Measurements from ENCODE around the gene SCN1B. TPM values are rescaled to one million over a fixed set of nuclear protein-coding genes. Genes with fewer than 3 reads are reported as not detected.
"Not testable (repeated sequence)": the region's sequence is repeated elsewhere in the genome, so short reads cannot be mapped to it uniquely, and the experiment has no call there.

Gene SCN1B
- total RNA-seq, 4 donors from 2014 or later, result 12.8 to 26.7 (median 13.4) TPM

DNA sequence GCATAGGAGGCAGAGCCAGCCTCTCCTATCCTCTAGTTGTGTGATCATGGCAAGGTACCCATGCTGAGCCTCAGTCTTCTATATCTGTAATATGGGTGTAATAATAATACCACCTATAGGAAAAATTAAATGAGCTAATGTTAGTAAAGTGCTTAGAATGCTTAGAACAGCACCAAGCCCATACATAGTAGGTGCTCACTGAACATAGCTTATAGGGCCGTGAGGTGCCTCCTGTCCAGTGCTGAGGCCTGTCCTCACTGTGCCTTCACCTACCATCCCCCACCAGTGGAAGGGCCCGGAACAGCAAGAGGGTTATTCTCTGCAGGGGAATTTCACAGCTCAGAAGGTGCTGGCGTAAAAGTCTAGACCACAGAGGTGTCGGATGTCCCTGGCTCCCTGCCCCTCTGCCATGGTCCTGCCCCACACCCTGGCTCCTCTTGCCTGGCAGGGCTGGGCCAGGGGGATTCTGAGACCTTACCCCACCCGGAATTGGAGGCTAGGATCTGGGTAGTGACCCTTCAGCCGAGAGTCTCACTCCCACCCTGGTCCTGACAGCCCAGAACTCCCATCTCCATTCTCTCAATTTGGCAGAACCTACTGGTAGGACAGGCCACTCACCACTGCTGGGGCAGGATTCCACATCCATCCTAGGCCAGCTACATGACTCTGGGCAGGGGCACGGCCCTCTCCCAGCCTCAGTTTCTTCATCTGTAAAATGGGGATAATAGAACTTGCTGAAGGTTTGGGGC lies 2.2 kb upstream of the SCN1B start:
- H3K27me3 ChIP-seq, result no peaks in the 10 kb centered on the region
- TF ChIP-seq, protein P1, sequence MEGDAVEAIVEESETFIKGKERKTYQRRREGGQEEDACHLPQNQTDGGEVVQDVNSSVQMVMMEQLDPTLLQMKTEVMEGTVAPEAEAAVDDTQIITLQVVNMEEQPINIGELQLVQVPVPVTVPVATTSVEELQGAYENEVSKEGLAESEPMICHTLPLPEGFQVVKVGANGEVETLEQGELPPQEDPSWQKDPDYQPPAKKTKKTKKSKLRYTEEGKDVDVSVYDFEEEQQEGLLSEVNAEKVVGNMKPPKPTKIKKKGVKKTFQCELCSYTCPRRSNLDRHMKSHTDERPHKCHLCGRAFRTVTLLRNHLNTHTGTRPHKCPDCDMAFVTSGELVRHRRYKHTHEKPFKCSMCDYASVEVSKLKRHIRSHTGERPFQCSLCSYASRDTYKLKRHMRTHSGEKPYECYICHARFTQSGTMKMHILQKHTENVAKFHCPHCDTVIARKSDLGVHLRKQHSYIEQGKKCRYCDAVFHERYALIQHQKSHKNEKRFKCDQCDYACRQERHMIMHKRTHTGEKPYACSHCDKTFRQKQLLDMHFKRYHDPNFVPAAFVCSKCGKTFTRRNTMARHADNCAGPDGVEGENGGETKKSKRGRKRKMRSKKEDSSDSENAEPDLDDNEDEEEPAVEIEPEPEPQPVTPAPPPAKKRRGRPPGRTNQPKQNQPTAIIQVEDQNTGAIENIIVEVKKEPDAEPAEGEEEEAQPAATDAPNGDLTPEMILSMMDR (IDR thresholded peaks at IDR 0.05), result no peak
- TF ChIP-seq POLR2A (IDR thresholded peaks at IDR 0.05) (no peak), EP300 (IDR thresholded peaks at IDR 0.05) (no peak)
- H3K4me1 ChIP-seq, result peaks cover 0 to 25% (median 6%) of the 10 kb centered on the region in 4 donors
- no peak overlapping the region for H3K4me3 ChIP-seq
- H3K36me3 ChIP-seq, result peaks cover 3 to 55% (median 7%) of the 10 kb centered on the region in 3 donors
- no peak overlapping the region for H3K27ac ChIP-seq
- DNase-seq (ENCODE audit: low spot score in 2 of 2), result no peak
- H3K9me3 ChIP-seq, result no peaks in the 10 kb centered on the region
- WGBS, 2 donors, result 73 to 76% methylated on average over 7 of the region's 7 CpGs

GRCh38 chr19:35028600-35028885 lies 1.7 kb upstream of the SCN1B start:
- H3K36me3 ChIP-seq, result peaks cover 3 to 55% (median 8%) of the 10 kb centered on the region in 3 donors
- H3K9me3 ChIP-seq; H3K27me3 ChIP-seq; H3K27ac ChIP-seq; H3K4me3 ChIP-seq; DNase-seq (ENCODE audit: low spot score in 2 of 2): not testable (repeated sequence)
- peaks cover 0 to 25% (median 6%) of the 10 kb centered on the region in 4 donors for H3K4me1 ChIP-seq
- WGBS, 2 donors, result 90% methylated on average over 3 of the region's 3 CpGs

DNA sequence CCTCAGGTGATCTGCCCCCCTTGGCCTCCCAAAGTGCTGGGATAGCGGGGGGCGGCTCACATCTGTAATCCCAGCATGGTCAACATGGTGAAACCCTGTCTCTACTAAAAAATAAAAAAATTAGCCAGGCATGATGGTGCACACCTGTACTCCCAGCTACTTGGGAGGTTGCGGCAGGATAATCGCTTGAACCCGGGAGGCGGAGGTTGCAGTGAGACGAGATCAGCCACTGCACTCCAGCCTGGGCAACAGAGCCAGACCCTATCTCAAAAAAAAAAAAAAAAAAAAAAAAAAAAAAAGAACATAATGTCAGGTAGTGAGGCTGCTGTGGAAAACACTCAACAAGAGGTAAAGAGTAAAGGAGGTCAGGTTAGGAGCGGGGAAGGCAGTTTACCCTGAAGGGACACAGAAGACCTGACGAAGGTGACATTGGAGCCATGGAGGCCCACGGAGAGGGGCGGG lies 964 bp upstream of the SCN1B start:
- H3K4me1 ChIP-seq, result peaks cover 0 to 25% (median 6%) of the 10 kb centered on the region in 4 donors
- H3K36me3 ChIP-seq, result peaks cover 3 to 55% (median 8%) of the 10 kb centered on the region in 3 donors
- H3K27me3 ChIP-seq; DNase-seq (ENCODE audit: low spot score in 2 of 2); H3K9me3 ChIP-seq; H3K4me3 ChIP-seq: not testable (repeated sequence)
- peak overlapping the region in 1 of 4 donors; percentile 66 for H3K27ac ChIP-seq
- WGBS, 2 donors, result 79 to 82% methylated on average over 11 of the region's 11 CpGs

DNA sequence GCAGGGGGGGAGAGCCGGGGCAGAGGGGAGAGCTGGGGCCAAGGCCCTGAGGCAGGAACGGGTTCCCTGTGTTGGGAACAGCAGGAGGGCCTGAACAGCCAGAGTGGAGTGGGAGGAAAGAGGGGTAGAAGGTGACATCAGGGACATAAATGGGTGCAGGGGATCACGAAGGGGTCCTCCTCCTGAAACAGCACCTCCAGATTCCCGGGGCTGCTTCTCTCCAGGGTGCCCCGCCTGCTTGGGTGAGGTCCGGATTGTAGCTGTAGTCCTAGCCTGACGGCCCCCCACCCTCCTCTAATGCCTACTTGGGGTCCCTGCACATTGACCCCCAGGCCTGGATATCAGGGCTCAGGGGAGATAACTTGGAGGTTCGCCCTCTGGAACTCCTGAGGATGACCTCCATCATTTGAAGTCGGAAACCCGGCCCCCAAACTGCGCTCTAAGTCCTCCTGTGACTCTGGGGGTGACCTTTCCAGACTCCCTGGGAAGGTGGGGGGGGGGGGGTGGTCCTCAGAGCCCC lies 473 bp upstream of the SCN1B start:
- no peak for TF ChIP-seq POLR2A (IDR thresholded peaks at IDR 0.05)
- TF ChIP-seq, protein P1 (IDR thresholded peaks at IDR 0.05), result no peak
- TF ChIP-seq EP300 (IDR thresholded peaks at IDR 0.05), result no peak
- 22 to 26% methylated on average over 11 of the region's 11 CpGs for WGBS, 2 donors
- DNase-seq (ENCODE audit: low spot score in 2 of 2), result no peak
- H3K9me3 ChIP-seq, result no peaks in the 10 kb centered on the region
- peaks cover 3 to 55% (median 7%) of the 10 kb centered on the region in 3 donors for H3K36me3 ChIP-seq
- H3K4me3 ChIP-seq, result peak overlapping the region; percentile 19 to 79 (median 46)
- H3K27ac ChIP-seq, result peak overlapping the region in 3 of 4 donors; percentile 32 to 81 (median 66)
- peaks cover 0 to 25% (median 6%) of the 10 kb centered on the region in 4 donors for H3K4me1 ChIP-seq
- H3K27me3 ChIP-seq, result no peaks in the 10 kb centered on the region

DNA sequence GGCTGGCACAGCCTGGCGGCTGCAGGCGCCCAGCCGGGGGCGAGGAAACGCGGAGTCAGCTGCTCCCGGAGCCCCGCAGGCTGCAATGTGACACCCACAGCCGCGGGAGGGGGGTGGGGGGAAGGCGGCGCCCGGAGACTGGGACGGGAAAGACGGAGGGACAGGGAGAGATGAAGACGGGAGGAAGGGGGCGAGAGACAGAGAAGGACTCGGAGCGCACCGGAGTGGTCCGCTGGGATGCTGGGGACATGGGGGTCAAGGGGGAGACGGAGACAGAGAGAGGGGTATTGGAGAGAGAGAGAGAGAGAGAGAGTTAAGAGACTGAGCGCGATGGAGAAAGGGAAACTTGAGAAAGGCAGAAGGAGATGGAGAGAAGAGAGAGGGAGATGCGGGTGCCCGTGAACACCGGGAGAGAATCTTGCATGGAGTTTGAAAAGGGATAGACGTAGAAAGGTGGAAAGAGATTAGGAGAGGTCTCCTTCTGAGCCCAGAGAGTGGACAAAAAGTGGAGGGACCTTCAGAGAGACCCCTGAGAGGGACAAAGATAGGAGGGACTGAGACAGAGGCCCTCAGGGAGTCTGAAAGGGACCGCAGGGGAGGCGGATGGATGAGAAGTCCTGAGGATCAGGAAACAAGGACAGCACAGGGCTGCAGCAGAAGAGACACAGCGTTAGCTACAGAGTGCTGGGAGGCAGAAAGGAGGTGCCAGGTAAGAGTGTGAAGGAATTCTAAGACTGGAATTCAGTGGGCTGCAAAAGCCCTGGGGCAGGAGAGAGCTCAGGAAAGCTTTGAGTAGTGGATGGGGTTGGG lies 1.0 kb downstream of the SCN1B start:
- DNase-seq (ENCODE audit: low spot score in 2 of 2), result no peak
- peak overlapping the region; percentile 39 to 79 (median 50) for H3K4me3 ChIP-seq
- peak overlapping the region; percentile 9 to 81 (median 44) for H3K27ac ChIP-seq
- H3K9me3 ChIP-seq, result no peaks in the 10 kb centered on the region
- 6 to 7% methylated on average over 31 of the region's 31 CpGs for WGBS, 2 donors
- no peaks in the 10 kb centered on the region for H3K27me3 ChIP-seq
- peaks cover 0 to 52% (median 7%) of the 10 kb centered on the region in 3 donors for H3K36me3 ChIP-seq
- H3K4me1 ChIP-seq, result peaks cover 0 to 25% (median 6%) of the 10 kb centered on the region in 4 donors
- no peak for TF ChIP-seq EP300 (IDR thresholded peaks at IDR 0.05)
- TF ChIP-seq, protein P1 (IDR thresholded peaks at IDR 0.05), result no peak
- no peak for TF ChIP-seq POLR2A (IDR thresholded peaks at IDR 0.05)

All from tibial nerve (tissue), 4 donors.